Skeletal muscle satellite cell (primary cell): ENCODE results near the gene TLE4.
"Not testable (repeated sequence)": the region's sequence is repeated elsewhere in the genome, so short reads cannot be mapped to it uniquely, and the experiment has no call there.

ENCODE experiments used
- H3K27me3 ChIP-seq: 2 replicates; pipeline ENCODE4 v1.7.0; 2013; ENCODE audit warnings: low read length; ENCODE audit not compliant: control insufficient read depth, insufficient read depth
- H3K36me3 ChIP-seq: 2 replicates; pipeline ENCODE4 v1.7.0; 2013; ENCODE audit warnings: mild to moderate bottlenecking, control low read depth, low read length; ENCODE audit not compliant: insufficient read depth
- H3K4me1 ChIP-seq: 2 replicates; pipeline ENCODE4 v1.7.0; 2013; ENCODE audit warnings: low read length; ENCODE audit not compliant: control insufficient read depth, insufficient read depth
- H3K4me2 ChIP-seq: 2 replicates; pipeline ENCODE4 v1.7.0; 2013; ENCODE audit warnings: mild to moderate bottlenecking, low read length
- H3K4me3 ChIP-seq: 2 replicates; pipeline ENCODE4 v1.7.0; 2013; ENCODE audit warnings: low read length
- H3K9ac ChIP-seq: 2 replicates; pipeline ENCODE4 v1.7.0; 2013; ENCODE audit warnings: mild to moderate bottlenecking, low read depth, low read length, moderate library complexity
- H3K9me3 ChIP-seq: replicated peaks from 2 replicates; pipeline ENCODE4 v1.7.0; 2013; ENCODE audit warnings: mild to moderate bottlenecking, control low read depth, low read length

Gene TLE4

DNA sequence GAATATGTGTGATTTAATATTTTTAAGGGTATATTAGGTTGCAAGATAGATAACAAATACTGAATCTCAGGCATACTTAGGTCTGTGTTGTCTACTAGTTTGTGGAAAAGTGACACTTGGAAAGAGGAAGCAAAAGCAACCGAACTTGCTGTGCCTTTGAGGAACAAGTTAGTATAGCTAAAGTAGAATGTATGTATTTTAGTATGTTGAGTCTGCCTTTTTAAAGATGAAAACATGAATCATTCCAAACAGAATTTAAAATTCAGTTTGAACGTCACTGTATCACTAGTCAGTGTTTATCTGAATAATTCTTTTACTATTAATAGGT is 12.9 kb downstream of the TLE4 start:
- H3K27me3 ChIP-seq, result no peaks in the 10 kb centered on the region

DNA sequence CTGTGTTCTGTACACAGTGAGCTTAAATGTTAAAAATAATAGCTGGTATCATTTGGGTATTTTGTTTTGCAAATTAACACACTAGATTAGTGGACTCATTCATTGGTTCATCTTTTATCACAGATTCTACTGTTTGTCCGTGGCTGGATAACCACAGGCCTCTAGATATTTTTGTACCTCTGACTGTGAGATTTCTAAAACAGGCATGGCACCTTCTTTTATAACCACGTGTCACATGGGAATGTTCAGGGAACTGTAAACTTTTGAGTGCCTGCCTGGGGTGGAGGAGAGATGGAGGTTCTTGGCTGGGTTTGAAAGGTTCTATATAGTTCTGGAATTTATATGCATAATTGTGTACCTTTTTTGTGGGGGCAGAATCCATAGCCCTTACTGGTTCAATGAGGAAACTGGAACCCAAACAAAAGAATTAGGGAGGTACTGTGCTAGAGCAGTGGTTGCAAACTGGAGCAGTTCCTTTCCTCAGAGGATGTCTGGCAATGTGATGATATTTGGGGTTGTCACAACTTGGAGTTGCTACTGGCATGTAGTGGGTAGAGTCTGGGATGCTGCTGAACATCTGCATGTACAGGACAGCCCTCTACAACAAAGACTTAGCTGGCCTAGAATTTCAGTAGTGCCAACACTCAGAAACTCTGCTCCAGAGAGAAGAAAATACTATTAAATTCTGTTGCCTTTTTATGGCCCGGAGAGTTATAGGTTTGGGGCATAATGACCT is 16.9 kb downstream of the TLE4 start:
- Histone ChIP-seq H3K4me1 (peaks cover 13% of the 10 kb centered on the region), H3K4me2 (no peak overlapping the region), H3K4me3 (no peak overlapping the region), H3K36me3 (peaks cover 11% of the 10 kb centered on the region), H3K27me3 (no peaks in the 10 kb centered on the region), H3K9me3 (no peaks in the 10 kb centered on the region), H3K9ac (no peak overlapping the region)

More for the DNA sequence above, 12.9 kb downstream of the TLE4 start:
- H3K4me1 ChIP-seq, result peaks cover 22% of the 10 kb centered on the region
- H3K36me3 ChIP-seq, result peaks cover 18% of the 10 kb centered on the region
- H3K9me3 ChIP-seq, result no peaks in the 10 kb centered on the region
- H3K4me3 ChIP-seq, result no peak overlapping the region
- H3K4me2 ChIP-seq, result no peak overlapping the region
- no peak overlapping the region for H3K9ac ChIP-seq

DNA sequence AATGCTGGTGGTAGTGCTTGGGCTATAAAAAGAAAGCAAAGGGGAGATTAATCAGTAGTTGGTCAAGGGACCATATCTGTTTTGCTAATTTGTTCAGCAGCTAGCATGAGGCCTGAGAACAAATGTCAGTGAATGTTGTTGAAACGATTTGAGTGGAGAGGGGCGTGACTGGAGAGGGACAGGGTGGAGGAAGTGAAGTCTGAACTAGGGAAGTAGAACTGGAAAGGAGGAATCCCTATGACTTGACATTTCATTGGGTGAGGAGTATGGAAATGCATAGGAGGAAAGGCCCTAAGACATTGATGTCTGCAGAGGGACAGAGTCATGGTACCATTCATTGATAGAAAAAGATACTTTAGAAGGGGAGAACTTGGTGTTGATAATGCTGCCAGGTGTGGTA is 19.7 kb downstream of the TLE4 start:
- Histone ChIP-seq H3K36me3 (peaks cover 12% of the 10 kb centered on the region), H3K4me1 (peaks cover 13% of the 10 kb centered on the region), H3K9ac (no peak overlapping the region), H3K4me2 (no peak overlapping the region), H3K4me3 (no peak overlapping the region), H3K27me3 (no peaks in the 10 kb centered on the region), H3K9me3 (no peaks in the 10 kb centered on the region)

DNA sequence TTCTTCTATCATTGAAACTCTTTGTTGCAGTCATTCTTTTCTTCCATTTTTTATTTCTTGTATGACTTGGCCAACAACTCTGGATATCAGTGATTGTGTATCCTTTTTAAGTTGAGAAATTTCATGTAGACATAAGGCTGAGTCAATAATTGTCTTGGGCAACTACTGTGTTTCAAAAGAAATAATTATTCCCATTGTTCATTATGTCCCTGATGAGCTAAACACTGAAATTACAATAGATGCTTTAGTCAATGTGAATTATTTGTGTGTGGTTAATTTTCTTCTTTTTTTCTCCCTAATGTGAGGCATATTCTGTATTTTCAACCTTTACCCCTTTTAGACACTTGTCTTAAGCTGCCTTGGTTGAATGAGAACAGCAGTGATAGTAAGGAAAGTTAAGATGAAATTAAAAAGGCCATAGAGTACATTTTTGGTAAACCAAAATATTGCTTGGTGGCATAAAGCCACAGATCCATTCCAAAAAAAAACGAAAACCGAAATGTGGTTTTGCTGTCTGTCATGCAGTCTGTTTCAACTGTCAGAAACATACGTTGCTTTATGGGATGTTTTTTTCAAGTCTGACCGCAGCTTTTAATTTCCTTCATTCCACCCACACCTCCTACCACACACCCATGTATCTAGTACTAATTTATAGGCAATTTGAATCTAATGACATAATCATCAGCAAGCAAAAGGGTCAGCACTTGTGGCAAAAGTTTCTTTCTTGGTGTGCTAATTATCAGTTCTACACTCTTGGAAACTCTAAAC is 21.1 kb downstream of the TLE4 start:
- no peak overlapping the region for H3K4me2 ChIP-seq
- H3K27me3 ChIP-seq, result no peaks in the 10 kb centered on the region
- H3K9me3 ChIP-seq, result no peaks in the 10 kb centered on the region
- H3K4me3 ChIP-seq, result no peak overlapping the region
- H3K9ac ChIP-seq, result no peak overlapping the region
- peaks cover 11% of the 10 kb centered on the region for H3K36me3 ChIP-seq
- peaks cover 13% of the 10 kb centered on the region for H3K4me1 ChIP-seq

DNA sequence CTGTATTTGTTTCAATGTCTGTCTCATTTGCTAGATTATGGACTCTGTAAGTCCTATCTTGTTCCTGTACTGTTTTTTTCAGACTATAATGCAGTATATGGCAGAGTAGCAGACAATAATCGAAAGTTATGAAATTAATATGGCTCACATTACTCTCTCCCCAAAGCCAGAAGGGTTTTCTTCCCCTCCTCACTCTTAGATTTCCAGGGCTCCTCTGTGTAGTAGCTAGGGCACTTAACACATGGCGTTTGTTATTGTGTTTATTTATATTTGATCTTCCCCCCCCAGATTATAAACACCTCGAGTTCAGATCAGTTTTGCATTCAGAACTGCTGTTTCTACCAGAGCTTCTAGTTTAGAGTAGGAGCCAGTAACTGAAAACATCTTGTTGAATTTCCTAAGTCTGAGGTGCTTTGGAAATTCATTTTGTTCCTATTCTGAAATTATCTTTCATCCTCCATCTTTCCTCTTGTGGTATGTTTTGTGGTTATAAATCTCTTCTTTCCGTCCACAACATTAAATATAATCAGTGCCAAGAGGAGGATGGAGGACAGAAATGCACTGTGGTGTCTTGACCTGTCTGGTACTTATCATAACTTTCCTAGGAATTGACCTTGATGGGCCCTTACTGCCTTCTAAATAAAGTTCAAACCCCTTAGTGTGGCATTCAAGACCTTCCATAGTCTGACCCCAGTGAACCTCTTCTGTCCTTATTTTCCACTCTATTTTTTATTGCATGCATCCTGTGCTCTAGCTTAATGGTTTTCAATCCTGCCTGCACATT is 27.0 kb downstream of the TLE4 start:
- Histone ChIP-seq H3K9ac (no peak overlapping the region), H3K9me3 (no peaks in the 10 kb centered on the region), H3K4me1 (no peaks in the 10 kb centered on the region), H3K4me3 (no peak overlapping the region), H3K27me3 (no peaks in the 10 kb centered on the region), H3K4me2 (no peak overlapping the region), H3K36me3 (peaks cover 32% of the 10 kb centered on the region)

DNA sequence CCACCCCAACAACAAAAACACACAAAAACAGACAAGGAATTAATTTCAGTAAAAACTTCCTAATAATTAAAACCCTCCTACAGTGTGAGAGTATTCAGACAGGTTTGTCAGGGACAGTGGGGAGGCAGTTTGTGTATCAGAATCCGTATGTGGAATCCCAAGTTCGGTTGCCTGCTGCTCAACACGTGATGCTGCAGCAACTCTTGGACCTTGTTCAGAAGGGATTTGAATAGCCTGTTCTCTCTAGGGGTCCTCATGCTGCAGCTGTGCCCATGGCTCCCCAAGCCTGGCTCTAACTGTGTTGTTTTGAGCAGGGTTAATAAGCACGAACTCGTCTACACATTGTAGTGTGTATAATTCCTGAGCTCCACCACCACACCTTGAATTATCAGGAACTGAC is 28.7 kb downstream of the TLE4 start:
- Histone ChIP-seq H3K36me3 (peaks cover 38% of the 10 kb centered on the region), H3K27me3 (no peaks in the 10 kb centered on the region), H3K4me3 (no peak overlapping the region), H3K9ac (no peak overlapping the region), H3K4me1 (peaks cover 5% of the 10 kb centered on the region), H3K4me2 (no peak overlapping the region), H3K9me3 (no peaks in the 10 kb centered on the region)

DNA sequence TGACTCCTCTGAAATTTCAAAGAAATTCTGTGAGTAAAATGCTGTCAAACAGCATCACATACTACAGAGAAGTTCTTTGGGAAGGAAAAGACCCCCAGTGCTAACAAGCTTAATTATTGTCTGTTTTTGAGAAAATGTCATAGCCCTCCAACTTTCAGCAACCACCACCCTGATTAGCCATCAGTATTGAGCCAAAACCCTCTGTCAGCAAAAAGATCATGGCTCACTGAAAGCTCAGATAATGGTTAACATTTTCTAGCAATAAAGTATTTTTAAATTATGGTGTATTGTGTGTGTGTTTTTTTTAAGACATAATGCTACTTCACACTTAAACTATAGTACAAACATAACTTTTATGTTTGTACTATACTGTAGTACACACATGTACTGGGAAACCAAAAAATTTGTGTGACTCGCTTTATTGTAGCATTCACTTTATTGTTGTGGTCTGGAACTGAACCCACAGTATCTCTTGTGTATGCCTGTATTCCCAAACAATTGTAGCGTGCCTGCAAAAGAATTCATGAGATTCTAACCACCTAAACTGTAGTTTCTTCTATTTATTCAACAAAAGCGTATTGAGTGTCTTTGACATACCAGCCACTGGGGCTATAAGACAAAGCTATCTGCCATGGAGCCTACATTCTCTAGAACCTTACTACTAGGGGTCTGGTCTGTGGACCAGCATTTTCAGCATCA is 31.6 kb downstream of the TLE4 start:
- Histone ChIP-seq H3K4me3 (no peak overlapping the region), H3K36me3 (peaks cover 33% of the 10 kb centered on the region), H3K4me2 (no peak overlapping the region), H3K9me3 (no peaks in the 10 kb centered on the region), H3K4me1 (peaks cover 5% of the 10 kb centered on the region), H3K27me3 (no peaks in the 10 kb centered on the region), H3K9ac (no peak overlapping the region)

DNA sequence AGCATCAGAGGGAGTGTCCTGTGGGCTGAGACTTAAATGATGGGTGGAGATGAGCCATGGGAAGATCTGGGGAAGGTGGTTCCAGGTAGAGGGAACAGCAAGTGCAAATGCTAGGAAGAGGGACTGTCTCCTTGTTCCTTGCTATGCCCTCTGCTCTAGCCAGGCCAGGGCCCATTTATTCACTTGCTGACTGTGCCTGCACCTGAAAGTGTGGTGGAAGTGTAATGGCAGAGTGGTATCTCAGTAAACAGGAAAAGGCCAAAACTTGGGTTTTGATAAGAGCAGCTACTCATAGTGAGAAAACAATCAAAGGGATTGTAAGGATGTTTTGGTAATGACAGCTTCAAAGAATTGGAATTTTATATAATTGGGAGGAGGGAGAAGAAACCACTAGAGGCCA is 32.4 kb downstream of the TLE4 start:
- Histone ChIP-seq H3K36me3 (peaks cover 33% of the 10 kb centered on the region), H3K4me3 (no peak overlapping the region), H3K4me2 (no peak overlapping the region), H3K27me3 (no peaks in the 10 kb centered on the region), H3K4me1 (peaks cover 5% of the 10 kb centered on the region), H3K9me3 (no peaks in the 10 kb centered on the region), H3K9ac (no peak overlapping the region)

DNA sequence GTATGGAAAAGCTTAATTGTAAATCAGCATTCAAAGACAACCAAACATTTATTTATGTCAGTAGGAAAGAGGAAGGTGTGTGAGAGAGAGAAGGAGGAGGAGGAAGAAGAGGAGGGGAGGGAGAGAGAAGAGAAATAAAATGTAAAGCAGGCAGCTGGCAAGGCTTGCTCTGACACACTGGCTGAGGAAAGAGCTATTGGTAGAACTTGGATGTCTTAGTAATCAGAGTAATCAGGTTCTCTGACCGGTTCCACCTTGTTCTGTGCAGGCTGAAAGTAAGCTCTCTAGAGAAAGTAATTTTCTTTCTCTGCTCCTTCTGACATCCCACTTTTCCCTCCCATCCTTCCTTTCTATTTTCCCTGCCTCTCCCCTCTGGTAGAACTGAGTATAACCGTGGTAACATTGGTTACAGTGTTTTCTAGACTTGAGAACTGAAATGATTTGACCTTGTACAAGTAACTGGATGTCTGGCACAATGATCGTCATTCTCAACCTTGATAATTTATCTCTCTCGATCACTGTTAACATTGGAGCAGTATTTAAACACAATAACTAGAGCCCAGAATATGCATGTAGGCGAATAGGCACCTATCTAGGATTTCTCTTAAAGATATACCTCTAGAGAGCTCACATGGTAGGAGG is 33.3 kb downstream of the TLE4 start:
- Histone ChIP-seq H3K36me3 (peaks cover 30% of the 10 kb centered on the region), H3K9ac (no peak overlapping the region), H3K9me3 (no peaks in the 10 kb centered on the region), H3K4me1 (peaks cover 12% of the 10 kb centered on the region), H3K27me3 (no peaks in the 10 kb centered on the region), H3K4me2 (no peak overlapping the region), H3K4me3 (no peak overlapping the region)

DNA sequence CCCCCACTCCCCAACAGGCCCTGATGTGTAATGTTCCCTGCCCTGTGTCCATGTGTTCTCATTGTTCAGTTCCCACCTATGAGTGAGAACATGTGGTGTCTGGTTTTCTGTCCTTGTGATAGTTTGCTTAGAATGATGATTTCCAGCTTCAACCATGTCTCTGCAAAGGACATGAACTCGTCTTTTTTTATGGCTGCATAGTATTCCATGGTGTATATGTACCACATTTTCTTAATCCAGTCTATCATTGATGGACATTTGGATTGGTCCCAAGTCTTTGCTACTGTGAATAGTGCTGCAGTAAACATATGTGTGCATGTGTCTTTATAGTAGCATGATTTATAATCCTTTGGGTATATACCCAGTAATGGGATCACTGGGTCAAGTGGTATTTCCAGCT is 34.8 kb downstream of the TLE4 start:
- Histone ChIP-seq H3K36me3 (peaks cover 29% of the 10 kb centered on the region), H3K4me1 (peaks cover 27% of the 10 kb centered on the region)
- H3K4me3 ChIP-seq, H3K27me3 ChIP-seq, H3K9ac ChIP-seq, H3K9me3 ChIP-seq, H3K4me2 ChIP-seq: not testable (repeated sequence)
